Measurements from ENCODE around the gene BMP7.

- TF ChIP-seq EZH2 (IDR thresholded peaks at IDR 0.05; ENCODE audit: insufficient read depth, poor library complexity, severe bottlenecking) (no peak), EZH2phosphoT487 (IDR thresholded peaks at IDR 0.05; ENCODE audit: insufficient read depth, low read depth) (no peak)
Measured at GRCh38 chr20:57130160-57130772, 136.2 kb downstream of the BMP7 start.
